K562 (cell line): ENCODE data around the gene PARP15. TPM values are rescaled to one million over a fixed set of nuclear protein-coding genes. Genes with fewer than 3 reads are reported as not detected.

Source experiments
- ATAC-seq: fragments of 200-7000 bp; cut with Tn5 transposase; 3 replicates; pipeline ENCODE4 v1.9.1; 2020; ENCODE audit warnings: moderate library complexity
- BruUV-seq: library from RNA; stranded (reverse); fragments of 400-500 nt; replicated peaks from 2 replicates; lab custom pipeline; 2021; lab: Mats Ljungman, UMichigan
- CTCF ChIA-PET: fragments of 300-600 bp; formaldehyde crosslinking; extraction: SDS; loops from one replicate; lab custom pipeline; 2021; ENCODE audit warnings: low intra/inter-chr PET ratio; lab: Yijun Ruan, JAX
- POLR2A ChIA-PET: fragments of 300-600, 350-650 bp; sonication (Branson Sonifier 250); formaldehyde crosslinking; extraction: SDS; loops from one replicate; lab custom pipeline; 2021; ENCODE audit warnings: antibody characterized with exemption, inconsistent platforms; lab: Yijun Ruan, JAX
- DNase-seq, 4 experiments: peaks; one replicate each; pipeline versions ENCODE4 v3.0.0 to v3.0.0-alpha.2; 2011 to 2018; ENCODE audit warnings: low spot score in 3 of 4, mixed read lengths in 3 of 4; ENCODE audit errors: extremely low read depth in 1 of 4
- FAIRE-seq: peaks from 2 replicates; lab custom pipeline; 2011; peaks lifted over from hg19 to GRCh38; lab: Jason Lieb, UNC
- H2AFZ ChIP-seq: 2 replicates; pipeline ENCODE4 v1.6.0; 2011; ENCODE audit warnings: low read depth, low read length, control low read depth, inconsistent platforms
- H3K27ac ChIP-seq: fragments of 200-600 bp; 3 replicates; pipeline ENCODE4 v1.8.0; 2011; ENCODE audit warnings: low read depth, mild to moderate bottlenecking, control low read depth, inconsistent platforms, low read length, moderate library complexity, mixed read lengths; ENCODE audit errors: extremely low read depth
- H3K27me3 ChIP-seq, 2 experiments: fragments of 300-600 bp in 1 of 2; 2 replicates in 1 of 2; 3 replicates in 1 of 2; pipeline versions ENCODE4 v1.6.0 to v1.8.0; 2011; ENCODE audit warnings: inconsistent platforms in 2 of 2, low read length in 2 of 2, mild to moderate bottlenecking in 1 of 2, mixed read lengths in 1 of 2, moderate library complexity in 1 of 2; ENCODE audit not compliant: control insufficient read depth in 2 of 2, insufficient read depth in 2 of 2
- H3K36me3 ChIP-seq: fragments of 300-600 bp; 3 replicates; pipeline ENCODE4 v1.8.0; 2011; ENCODE audit warnings: mild to moderate bottlenecking, low read length, inconsistent platforms; ENCODE audit not compliant: control insufficient read depth, insufficient read depth
- H3K4me1 ChIP-seq, 2 experiments: fragments of 200-600 bp in 1 of 2; replicated peaks in 1 of 2; 2 replicates in 1 of 2; 3 replicates in 1 of 2; pipeline versions ENCODE4 v1.5.1 to v1.8.0; 2011; ENCODE audit warnings: inconsistent platforms in 2 of 2, low read length in 2 of 2, mild to moderate bottlenecking in 1 of 2, mixed read lengths in 1 of 2, moderate library complexity in 1 of 2; ENCODE audit not compliant: control insufficient read depth in 2 of 2, insufficient read depth in 2 of 2
- H3K4me2 ChIP-seq: 2 replicates; pipeline ENCODE4 v1.6.1; 2011; ENCODE audit warnings: low read length, control low read depth, inconsistent platforms, mixed read lengths; ENCODE audit not compliant: insufficient read depth
- H3K4me3 ChIP-seq: fragments of 200-600 bp; sonication (generic), shearing (Covaris generic); 2 replicates; pipeline ENCODE4 v1.5.1; 2016; ENCODE audit warnings: control low read depth, inconsistent platforms
- H3K79me2 ChIP-seq: fragments of 200-600 bp; 3 replicates; pipeline ENCODE4 v1.8.0; 2011; ENCODE audit warnings: low read length, inconsistent platforms; ENCODE audit not compliant: control insufficient read depth, insufficient read depth
- H3K9ac ChIP-seq, 2 experiments: 2 replicates each; pipeline versions ENCODE4 v1.6.0 to v1.6.1; 2011; ENCODE audit warnings: low read depth in 2 of 2, low read length in 2 of 2, control low read depth in 1 of 2, inconsistent platforms in 1 of 2, mild to moderate bottlenecking in 1 of 2, mixed read lengths in 1 of 2; ENCODE audit not compliant: insufficient read depth in 1 of 2
- H3K9me1 ChIP-seq: one replicate; pipeline ENCODE4 v1.6.0; 2011; ENCODE audit warnings: inconsistent platforms, mild to moderate bottlenecking, low read length, moderate library complexity; ENCODE audit not compliant: control insufficient read depth, insufficient read depth
- H3K9me3 ChIP-seq: replicated peaks from 2 replicates; pipeline ENCODE4 v1.5.1; 2011; ENCODE audit warnings: low read depth, low read length, inconsistent platforms; ENCODE audit not compliant: control insufficient read depth, insufficient read depth
- H4K20me1 ChIP-seq: replicated peaks from 2 replicates; pipeline ENCODE4 v1.6.1; 2011; ENCODE audit warnings: low read length, inconsistent platforms, mixed read lengths; ENCODE audit not compliant: control insufficient read depth, insufficient read depth
- CCNT2 ChIP-seq: IDR thresholded peaks from 2 replicates; pipeline ENCODE4 v1.6.1; 2011; ENCODE audit warnings: borderline replicate concordance, low read depth, mild to moderate bottlenecking, moderate library complexity, mixed read lengths, low read length; ENCODE audit not compliant: insufficient read length; ENCODE audit errors: extremely low read depth
- CREBBP ChIP-seq: IDR thresholded peaks from one replicate; pipeline ENCODE4 v1.6.1; 2012; ENCODE audit warnings: low read depth, mild to moderate bottlenecking, control low read depth, inconsistent platforms, low read length
- EWSR1 ChIP-seq: fragments of 450-650 bp; IDR thresholded peaks from 2 replicates; pipeline ENCODE4 v1.6.1; 2018; ENCODE audit warnings: borderline replicate concordance, mild to moderate bottlenecking, low read depth, moderate library complexity; ENCODE audit not compliant: partially characterized antibody
- HDGF ChIP-seq: fragments of 450-650 bp; IDR thresholded peaks from 2 replicates; pipeline ENCODE4 v1.6.1; 2016
- IRF2 ChIP-seq: sonication (generic); formaldehyde crosslinking; IDR thresholded peaks from 2 replicates; pipeline ENCODE4 v1.8.1; 2022; ENCODE audit warnings: mild to moderate bottlenecking, missing genetic modification reagents
- NCOA6 ChIP-seq: fragments of 450-650 bp; IDR thresholded peaks from 2 replicates; pipeline ENCODE4 v1.6.1; 2017; ENCODE audit warnings: mild to moderate bottlenecking
- NR1H2 ChIP-seq: sonication (generic); formaldehyde crosslinking; IDR thresholded peaks from 2 replicates; pipeline ENCODE4 v1.4.0; 2020; ENCODE audit warnings: mild to moderate bottlenecking, missing genetic modification reagents
- PURB ChIP-seq: sonication (generic); formaldehyde crosslinking; IDR thresholded peaks from 2 replicates; pipeline ENCODE4 v1.9.0; 2021; ENCODE audit warnings: low read depth, mild to moderate bottlenecking, missing genetic modification reagents
- SAFB2 ChIP-seq: fragments of 200-400 bp; formaldehyde crosslinking; IDR thresholded peaks from 2 replicates; pipeline ENCODE4 v1.6.1; 2018; ENCODE audit warnings: borderline replicate concordance, low read length, low read depth, moderate library complexity; ENCODE audit not compliant: severe bottlenecking
- TBL1XR1 ChIP-seq, 2 experiments: IDR thresholded peaks; 2 replicates each; pipeline ENCODE4 v1.6.1; 2012; ENCODE audit warnings: improper control_type of control experiment in 2 of 2, low read length in 2 of 2, mild to moderate bottlenecking in 1 of 2
- TEAD4 ChIP-seq, 2 experiments: sonication (generic) in 1 of 2; formaldehyde crosslinking in 1 of 2; IDR thresholded peaks; 2 replicates each; pipeline versions ENCODE4 v1.6.1 to v1.8.0; 2012 to 2022; ENCODE audit warnings: borderline replicate concordance in 1 of 2, inconsistent platforms in 1 of 2, low read length in 1 of 2, mild to moderate bottlenecking in 1 of 2, missing genetic modification reagents in 1 of 2
- U2AF1 ChIP-seq: fragments of 200-400 bp; formaldehyde crosslinking; optimal IDR thresholded peaks from 2 replicates; pipeline ENCODE3; 2017; ENCODE audit warnings: mild to moderate bottlenecking, low read depth, low read length, moderate library complexity
- ZNF347 ChIP-seq: fragments of 450-650 bp; formaldehyde crosslinking; IDR thresholded peaks from 2 replicates; pipeline ENCODE4 v1.4.0; 2020; ENCODE audit warnings: low read depth, mild to moderate bottlenecking, moderate library complexity
- ZNF766 ChIP-seq: fragments of 200-800 bp; sonication (Bioruptor generic); conservative IDR thresholded peaks from 2 replicates; pipeline ENCODE4 v1.6.1; 2016; ENCODE audit warnings: missing genetic modification characterization, missing compliant biosample characterization
- WGBS: fragments of 100-300 bp; shearing (Covaris generic); methylation state at CpG from one replicate; pipeline ENCODE4 v1.1.6; 2016; ENCODE audit warnings: low coverage, mixed read lengths; ENCODE audit not compliant: insufficient coverage; ENCODE audit errors: missing lambda C conversion rate; 5-methylcytosine and 5-hydroxymethylcytosine counted together
- in situ Hi-C: fragments of 300-500 bp; cut with MboI; formaldehyde crosslinking; loops from 4 replicates; pipeline ENCODE4 v1.15.0; 2018; ENCODE audit warnings: inconsistent platforms, mixed read lengths
- intact Hi-C: fragments of 100-400 bp; cut with micrococcal nuclease; formaldehyde crosslinking; loops from 2 replicates; pipeline ENCODE4 v1.14.2; 2022
- polyA plus RNA-seq, 8 experiments: library from polyadenylated mRNA; depleted of rRNA in 4 of 8; stranded (reverse) in 5 of 8; unstranded in 3 of 8; fragments of >200 nt; fragmentation: Nextera tagmentation in 2 of 8; fragmentation: Illumina TruSeq in 1 of 8; extraction: Ambion mirVana in 2 of 8; extraction: Trizol in 1 of 8; gene quantifications; 2 replicates each; pipeline versions ENCODE4 v1.2.1 to v1.2.3, GENCODE V29; 2011 to 2014; ENCODE audit warnings: inconsistent platforms in 1 of 8, missing spikeins in 1 of 8
- total RNA-seq, 7 experiments: library from RNA; depleted of rRNA in 6 of 7; stranded (reverse); fragments of >200 nt in 6 of 7; fragmentation: Illumina TruSeq in 2 of 7; extraction: Trizol in 2 of 7; gene quantifications; 2 replicates each; pipeline versions ENCODE4 v1.2.1 to v1.2.3, GENCODE V29; 2011 to 2021; ENCODE audit warnings: low replicate concordance in 1 of 7

Gene PARP15
- total and polyA plus RNA-seq, 9 of the 15 experiments (the other 6 are each of a cell fraction or from before 2014, with no cell fraction given) = 0.05 to 0.40 (median 0.13) TPM

GRCh38 chr3:122535964-122536631 lies 41.4 kb upstream of the PARP15 start:
- intact Hi-C loops (no loop called here), in situ Hi-C loops (no loop called here)

More at GRCh38 chr3:122535964-122536631, 41.4 kb upstream of the PARP15 start:
- Histone ChIP-seq H2AFZ (no peak overlapping the region), H3K36me3 (0 out of 3 replicates have a peak, but pooled peaks cover 2% of the 10 kb centered on the region), H3K9me3 (no peaks in the 10 kb centered on the region), H4K20me1 (no peaks in the 10 kb centered on the region), H3K4me1 (no peaks in the 10 kb centered on the region), H3K9ac (no peak overlapping the region), H3K27ac (no peak overlapping the region), H3K79me2 (no peaks in the 10 kb centered on the region), H3K4me3 (no peak overlapping the region), H3K4me2 (no peak overlapping the region), H3K9me1 (no peaks in the 10 kb centered on the region), H3K27me3 (no peaks in the 10 kb centered on the region)
- TF ChIP-seq PURB (CRISPR knock-in tag) (no peak), TEAD4 (IDR thresholded peaks at IDR 0.05; ENCODE audit: low read length) (no peak), TEAD4 (CRISPR knock-in tag; IDR thresholded peaks at IDR 0.05; ENCODE audit: borderline replicate concordance) (no peak), CCNT2 (no peak), EWSR1 (no peak), HDGF (no peak), ZNF347 (CRISPR knock-in tag) (no peak), TBL1XR1 (IDR thresholded peaks at IDR 0.05; ENCODE audit: low read length in 2 of 2) (no peak), SAFB2 (no peak), CREBBP (no peak), NR1H2 (CRISPR knock-in tag) (no peak), ZNF766 (CRISPR knock-in tag) (no peak), NCOA6 (no peak), IRF2 (CRISPR knock-in tag) (no peak), U2AF1 (no peak)
- ChIA-PET POLR2A (no interaction called here), CTCF (no interaction called here)
- FAIRE-seq (no peak), DNase-seq (no peak), ATAC-seq (no peak)
- 40% methylated on average over 5 of the region's 6 CpGs for WGBS
- BruUV-seq = no TSS peak
